GM12873 (cell line): ENCODE results near the gene ETFA.

ENCODE experiments used
- TF ChIP-seq, protein P1 (sequence below): IDR thresholded peaks from 2 replicates; pipeline ENCODE4 v1.5.1; 2012; ENCODE audit warnings: low read depth, mild to moderate bottlenecking, moderate library complexity, low read length, control low read depth; ENCODE audit not compliant: insufficient read depth; ENCODE audit errors: missing control alignments

The ETFA gene

DNA sequence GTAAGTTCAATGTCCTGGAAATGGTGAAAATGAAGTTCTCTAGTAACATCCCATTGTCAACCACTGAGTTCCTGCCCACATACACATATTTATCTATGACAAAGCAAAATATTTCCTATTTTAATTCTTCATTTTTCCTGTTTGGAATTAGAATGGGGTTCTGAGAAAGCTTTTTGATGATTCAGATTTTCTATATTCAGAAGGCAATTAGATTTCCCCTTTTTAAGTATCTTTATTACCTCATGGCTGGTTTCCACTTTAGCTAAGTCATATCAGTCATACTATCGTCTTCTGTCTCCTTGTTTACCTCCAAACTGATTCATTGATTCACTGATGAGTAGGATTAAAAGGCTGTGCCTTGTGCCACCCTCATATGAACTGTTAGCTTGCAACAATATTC is 17.9 kb downstream of the ETFA start:
- TF ChIP-seq, protein P1, sequence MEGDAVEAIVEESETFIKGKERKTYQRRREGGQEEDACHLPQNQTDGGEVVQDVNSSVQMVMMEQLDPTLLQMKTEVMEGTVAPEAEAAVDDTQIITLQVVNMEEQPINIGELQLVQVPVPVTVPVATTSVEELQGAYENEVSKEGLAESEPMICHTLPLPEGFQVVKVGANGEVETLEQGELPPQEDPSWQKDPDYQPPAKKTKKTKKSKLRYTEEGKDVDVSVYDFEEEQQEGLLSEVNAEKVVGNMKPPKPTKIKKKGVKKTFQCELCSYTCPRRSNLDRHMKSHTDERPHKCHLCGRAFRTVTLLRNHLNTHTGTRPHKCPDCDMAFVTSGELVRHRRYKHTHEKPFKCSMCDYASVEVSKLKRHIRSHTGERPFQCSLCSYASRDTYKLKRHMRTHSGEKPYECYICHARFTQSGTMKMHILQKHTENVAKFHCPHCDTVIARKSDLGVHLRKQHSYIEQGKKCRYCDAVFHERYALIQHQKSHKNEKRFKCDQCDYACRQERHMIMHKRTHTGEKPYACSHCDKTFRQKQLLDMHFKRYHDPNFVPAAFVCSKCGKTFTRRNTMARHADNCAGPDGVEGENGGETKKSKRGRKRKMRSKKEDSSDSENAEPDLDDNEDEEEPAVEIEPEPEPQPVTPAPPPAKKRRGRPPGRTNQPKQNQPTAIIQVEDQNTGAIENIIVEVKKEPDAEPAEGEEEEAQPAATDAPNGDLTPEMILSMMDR, result no peak

DNA sequence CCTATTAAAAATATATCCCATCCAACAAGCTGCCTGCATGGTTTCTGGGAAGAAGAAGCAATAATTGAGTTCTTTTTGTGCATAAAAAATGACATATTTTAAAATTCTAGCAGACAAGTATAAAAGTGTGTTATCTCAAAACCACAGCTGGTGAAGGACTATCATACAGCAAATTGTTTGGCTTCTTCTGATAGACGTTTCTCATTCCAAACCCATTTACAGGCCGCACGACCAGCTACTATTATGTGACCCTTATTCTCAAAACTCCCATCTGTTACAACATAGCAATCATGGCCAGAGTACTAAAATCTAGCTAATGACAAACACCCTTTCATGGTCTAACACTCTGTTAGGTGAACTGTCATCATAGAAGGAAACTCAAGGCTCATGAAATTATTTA is 21.7 kb downstream of the ETFA start:
- TF ChIP-seq, protein P1, result no peak

DNA sequence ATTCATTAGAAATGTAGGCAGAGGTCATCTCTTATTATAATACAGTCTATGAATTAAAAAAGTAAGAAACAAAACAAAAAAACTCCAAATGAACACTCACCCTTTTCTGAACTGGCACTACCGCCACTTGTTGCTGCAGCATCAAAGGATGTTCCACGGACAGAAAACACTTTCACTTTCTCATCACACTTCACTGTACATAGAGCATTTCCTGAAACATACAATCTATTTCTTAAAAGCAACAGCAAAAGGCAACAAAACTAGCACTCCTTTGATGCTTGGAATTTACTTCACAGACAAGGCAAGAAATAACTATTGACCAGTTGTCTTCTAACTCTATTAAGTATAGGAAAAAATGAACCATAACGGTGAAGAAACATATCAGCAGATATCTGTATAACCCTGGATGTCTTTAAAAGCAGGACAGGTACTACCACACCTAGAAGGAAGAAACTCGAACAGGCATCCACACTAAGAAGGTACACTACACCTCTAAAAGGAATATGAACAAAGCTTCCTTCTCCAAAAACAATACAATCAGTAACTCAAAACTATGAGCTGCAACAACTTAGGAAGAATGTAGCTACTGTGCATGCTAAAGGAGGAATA is 24.9 kb downstream of the ETFA start:
- TF ChIP-seq, protein P1, result no peak

DNA sequence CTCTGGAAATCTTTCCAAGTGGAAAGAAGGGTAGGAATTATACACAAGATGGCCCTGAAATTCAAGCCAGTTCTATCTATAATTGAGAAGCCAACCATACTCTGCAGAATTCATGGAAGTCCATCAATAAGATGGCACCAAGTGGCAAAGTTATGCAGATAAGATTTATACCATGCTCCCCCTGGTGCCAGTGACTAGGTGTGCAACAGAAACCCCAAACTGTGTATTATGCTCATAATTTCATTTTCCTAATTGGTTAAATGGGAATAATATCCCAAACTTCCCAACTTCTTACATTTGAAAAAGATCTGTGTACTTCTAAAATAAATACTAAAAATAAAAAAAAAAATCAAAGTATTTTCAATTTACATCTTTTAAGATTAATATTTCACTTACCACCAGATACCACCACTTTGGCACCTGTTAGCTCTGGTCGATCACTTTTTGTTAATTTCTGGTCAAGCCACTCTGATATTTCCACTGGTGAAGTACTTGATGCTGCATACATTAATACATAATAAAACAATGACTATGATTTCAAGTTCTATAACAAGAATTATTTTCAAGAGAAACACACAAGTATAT is 25.9 kb downstream of the ETFA start:
- TF ChIP-seq, protein P1, result peak; percentile 47

DNA sequence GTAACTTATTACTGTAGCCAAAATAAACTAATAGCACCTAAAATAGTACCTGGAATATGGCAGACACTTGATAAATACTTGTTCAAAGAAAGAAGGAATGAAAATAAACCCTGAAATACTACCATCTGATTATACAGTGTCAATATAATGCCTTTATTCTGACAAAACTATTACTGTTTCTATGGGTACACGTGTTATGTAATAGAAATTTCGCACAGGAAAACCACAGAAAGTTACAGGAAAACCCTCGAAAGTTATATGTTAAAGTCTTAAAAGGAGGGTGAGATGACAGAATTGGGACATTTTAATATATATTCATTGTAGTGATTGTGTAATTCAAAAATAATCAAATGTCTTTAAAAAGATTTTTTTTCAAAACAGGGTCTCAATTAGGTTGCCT is 28.8 kb downstream of the ETFA start:
- TF ChIP-seq, protein P1, result no peak

DNA sequence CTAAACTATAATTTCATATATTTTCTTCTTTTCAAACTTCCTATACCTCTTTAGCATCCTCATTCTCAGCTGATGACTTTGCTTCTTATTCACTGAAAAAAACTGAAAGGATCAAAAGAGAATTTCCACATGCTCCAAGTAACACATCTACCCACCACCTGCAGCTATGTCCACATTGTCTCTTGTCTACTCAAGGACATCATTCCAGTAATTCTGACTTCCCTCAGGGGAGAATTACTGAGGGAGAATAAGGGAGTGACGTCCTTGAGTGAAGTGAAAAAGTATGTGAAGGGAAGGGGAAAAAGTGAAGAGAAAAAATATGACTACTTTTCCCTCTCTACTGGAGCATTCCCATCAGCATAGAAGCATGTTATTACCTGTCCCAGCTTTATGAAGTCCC is 32.6 kb downstream of the ETFA start:
- TF ChIP-seq, protein P1, result no peak

DNA sequence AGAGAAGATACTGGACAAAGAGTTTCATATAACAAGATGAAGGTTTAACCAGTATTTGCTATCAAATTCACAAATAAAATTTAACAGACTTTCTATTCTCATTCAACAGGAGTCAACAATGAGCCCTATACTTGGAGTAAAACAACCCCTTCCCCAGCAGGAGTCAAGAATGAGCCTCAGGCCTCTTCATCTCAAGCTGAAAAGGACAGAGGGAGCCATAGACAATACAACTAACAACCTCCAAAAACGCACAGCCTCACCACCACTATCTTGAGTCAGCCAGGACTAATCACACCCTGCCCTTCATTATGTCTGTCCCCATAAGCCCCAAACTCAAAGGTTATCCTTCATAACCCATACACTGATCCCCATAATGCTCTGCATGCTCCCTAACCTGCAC is 36.4 kb downstream of the ETFA start:
- TF ChIP-seq, protein P1, result no peak
